ENCODE measurements around the gene PTCD3. TPM values are rescaled to one million over a fixed set of nuclear protein-coding genes. Genes with fewer than 3 reads are reported as not detected.

PTCD3 gene
- total and polyA plus RNA-seq, 7 donors, result 7.8 to 94.2 (median 44.9) TPM

DNA sequence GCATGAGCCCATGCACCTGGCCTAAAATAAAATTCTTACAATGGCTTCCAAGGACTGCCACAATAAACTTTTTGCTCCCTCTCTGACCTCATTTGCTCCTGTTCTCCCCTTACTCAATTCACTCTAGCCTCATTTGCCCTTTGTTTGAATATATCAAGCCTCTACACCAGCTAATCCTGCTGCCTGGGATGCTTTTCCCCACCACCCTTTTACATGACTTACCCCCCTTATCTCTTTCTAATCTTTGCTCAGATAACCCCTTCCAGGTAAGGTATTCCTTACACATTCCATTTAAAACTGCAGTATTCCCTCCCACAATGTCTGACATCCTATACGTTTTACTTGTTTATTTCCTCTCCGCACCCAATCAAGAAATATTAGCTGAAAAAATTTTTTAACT is 66.6 kb downstream of the PTCD3 start:
- WGBS, 2 donors, result 93 to 94% methylated on average over 2 of the region's 2 CpGs
- Histone ChIP-seq H3K27me3 (no peaks in the 10 kb centered on the region), H3K36me3 (peaks cover 0 to 78% (median 28%) of the 10 kb centered on the region in 4 donors), H3K27ac (no peak overlapping the region), H3K4me1 (no peaks in the 10 kb centered on the region), H3K9me3 (no peaks in the 10 kb centered on the region), H3K4me3 (no peak overlapping the region)
- intact Hi-C loops (cut with DNase I), result no loop called here
- no peak for DNase-seq
- TF ChIP-seq POLR2AphosphoS5 (IDR thresholded peaks at IDR 0.05) (no peak), POLR2A (IDR thresholded peaks at IDR 0.05) (no peak), EP300 (IDR thresholded peaks at IDR 0.05) (no peak)

DNA sequence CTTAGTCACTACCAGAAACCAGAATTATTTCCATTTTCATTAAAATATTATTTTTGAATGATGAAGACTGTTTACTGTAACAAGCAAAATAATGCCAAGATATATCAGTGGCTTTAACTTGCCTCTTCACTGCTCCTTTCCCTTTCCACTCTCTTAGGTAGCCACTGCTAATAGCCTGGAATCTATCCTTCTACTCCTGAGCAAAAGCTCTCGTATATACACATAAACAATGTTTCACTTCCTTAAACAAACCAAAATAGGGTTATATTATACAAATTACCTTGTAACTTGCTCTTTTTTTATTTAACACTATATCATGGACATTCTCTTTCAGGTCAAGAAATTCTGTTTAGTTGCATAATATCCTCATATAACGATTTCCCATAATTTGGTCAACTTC is 68.4 kb downstream of the PTCD3 start:
- WGBS, 2 donors, result 59 to 71% methylated on average over 2 of the region's 2 CpGs
- Histone ChIP-seq H3K4me3 (no peak overlapping the region), H3K27me3 (no peaks in the 10 kb centered on the region), H3K36me3 (peaks cover 5 to 78% (median 31%) of the 10 kb centered on the region in 4 donors), H3K9me3 (no peaks in the 10 kb centered on the region), H3K4me1 (no peaks in the 10 kb centered on the region), H3K27ac (no peak overlapping the region)
- no peak for TF ChIP-seq EP300 (IDR thresholded peaks at IDR 0.05)
- TF ChIP-seq POLR2AphosphoS5 (IDR thresholded peaks at IDR 0.05), result no peak
- TF ChIP-seq, protein P1, sequence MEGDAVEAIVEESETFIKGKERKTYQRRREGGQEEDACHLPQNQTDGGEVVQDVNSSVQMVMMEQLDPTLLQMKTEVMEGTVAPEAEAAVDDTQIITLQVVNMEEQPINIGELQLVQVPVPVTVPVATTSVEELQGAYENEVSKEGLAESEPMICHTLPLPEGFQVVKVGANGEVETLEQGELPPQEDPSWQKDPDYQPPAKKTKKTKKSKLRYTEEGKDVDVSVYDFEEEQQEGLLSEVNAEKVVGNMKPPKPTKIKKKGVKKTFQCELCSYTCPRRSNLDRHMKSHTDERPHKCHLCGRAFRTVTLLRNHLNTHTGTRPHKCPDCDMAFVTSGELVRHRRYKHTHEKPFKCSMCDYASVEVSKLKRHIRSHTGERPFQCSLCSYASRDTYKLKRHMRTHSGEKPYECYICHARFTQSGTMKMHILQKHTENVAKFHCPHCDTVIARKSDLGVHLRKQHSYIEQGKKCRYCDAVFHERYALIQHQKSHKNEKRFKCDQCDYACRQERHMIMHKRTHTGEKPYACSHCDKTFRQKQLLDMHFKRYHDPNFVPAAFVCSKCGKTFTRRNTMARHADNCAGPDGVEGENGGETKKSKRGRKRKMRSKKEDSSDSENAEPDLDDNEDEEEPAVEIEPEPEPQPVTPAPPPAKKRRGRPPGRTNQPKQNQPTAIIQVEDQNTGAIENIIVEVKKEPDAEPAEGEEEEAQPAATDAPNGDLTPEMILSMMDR (IDR thresholded peaks at IDR 0.05), result no peak
- TF ChIP-seq POLR2A (IDR thresholded peaks at IDR 0.05), result no peak
- DNase-seq, result no peak
- intact Hi-C loops (cut with DNase I), result no loop called here

DNA sequence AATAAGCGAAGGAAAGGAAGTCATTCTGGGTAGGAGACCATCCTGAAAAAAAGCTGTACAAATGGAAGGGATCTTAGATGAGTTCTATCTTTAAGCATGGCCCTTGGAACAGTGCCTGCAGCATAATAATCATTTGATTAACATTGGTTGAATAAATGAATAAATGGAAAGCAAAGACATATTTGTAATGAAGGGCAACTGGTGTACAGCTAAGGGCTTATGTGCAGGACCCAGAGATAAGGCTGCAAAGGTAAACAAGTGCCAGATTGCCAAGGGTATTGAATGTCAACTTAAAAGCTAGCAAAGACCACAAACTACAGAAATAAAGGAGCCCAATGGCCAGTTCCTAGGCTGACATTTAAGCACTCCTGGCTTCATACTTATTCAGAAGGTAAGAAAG is 69.8 kb downstream of the PTCD3 start:
- 93 to 94% methylated on average over 1 of the region's 1 CpG for WGBS, 2 donors
- H3K27ac ChIP-seq, result no peak overlapping the region
- no peaks in the 10 kb centered on the region for H3K9me3 ChIP-seq
- H3K27me3 ChIP-seq, result no peaks in the 10 kb centered on the region
- intact Hi-C loops (cut with DNase I), result loop anchor here (5.0 kb wide), 1 partner anchor 44 kb away; no protein-coding TSS in a partner anchor
- TF ChIP-seq POLR2AphosphoS5 (IDR thresholded peaks at IDR 0.05), result no peak
- H3K4me3 ChIP-seq, result no peak overlapping the region
- no peak for DNase-seq
- H3K4me1 ChIP-seq, result no peaks in the 10 kb centered on the region
- peaks cover 5 to 71% (median 29%) of the 10 kb centered on the region in 4 donors for H3K36me3 ChIP-seq

DNA sequence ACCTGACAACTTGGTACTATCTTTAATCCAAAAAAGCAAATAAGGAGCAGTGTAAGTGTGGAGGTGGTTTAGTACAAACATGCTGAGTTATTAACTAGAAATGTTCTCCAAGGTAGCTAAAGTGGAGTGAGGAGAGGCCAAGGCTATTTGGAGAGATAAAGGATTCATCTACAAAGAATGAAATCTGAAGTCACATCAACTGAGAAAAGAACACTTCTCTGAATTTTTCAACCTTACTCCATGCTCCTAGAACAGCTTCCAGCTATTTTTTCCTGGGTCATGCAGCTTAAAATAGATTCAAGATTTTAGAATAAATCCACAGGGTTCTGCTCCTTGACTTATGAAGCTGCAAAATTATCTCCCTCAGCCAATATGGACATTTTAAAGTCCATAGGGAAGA is 70.6 kb downstream of the PTCD3 start:
- Histone ChIP-seq H3K27ac (no peak overlapping the region), H3K36me3 (peaks cover 5 to 67% (median 28%) of the 10 kb centered on the region in 4 donors)
- intact Hi-C loops (cut with DNase I), result loop anchor here (5.0 kb wide), 1 partner anchor 44 kb away; no protein-coding TSS in a partner anchor

DNA sequence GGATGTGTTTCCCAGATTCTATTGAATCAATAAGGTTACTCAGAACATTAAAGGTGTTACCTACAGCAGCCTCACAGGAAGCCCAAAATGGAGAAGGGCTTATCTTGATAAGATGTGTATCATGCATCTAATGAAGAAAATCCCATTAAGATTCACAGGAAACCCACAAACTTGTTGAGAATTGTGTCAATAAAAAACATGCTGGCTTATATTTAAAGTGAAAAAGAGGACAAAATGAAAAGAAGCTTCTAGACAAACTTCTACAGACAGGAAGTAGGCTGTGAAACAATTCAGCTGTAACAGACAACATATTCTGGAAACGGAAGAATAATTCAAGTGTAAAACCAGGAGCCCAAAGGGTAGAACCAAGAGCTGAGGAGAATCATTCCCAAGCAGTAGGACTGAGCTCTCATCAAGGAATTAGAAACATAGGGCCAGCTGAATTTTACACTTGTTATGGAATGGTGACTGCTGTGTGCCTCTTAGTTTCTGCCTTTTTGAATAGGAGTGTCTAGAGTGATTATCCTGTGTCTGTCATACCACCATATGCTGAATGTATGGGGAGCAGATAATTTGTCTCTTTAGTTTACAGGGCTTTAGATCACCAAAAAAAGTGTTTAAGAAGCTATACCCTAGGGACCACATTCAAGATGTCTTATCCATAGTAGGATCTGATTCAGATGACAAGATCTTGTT is 79.6 kb downstream of the PTCD3 start:
- Histone ChIP-seq H3K36me3 (peaks cover 0 to 4% (median 1%) of the 10 kb centered on the region in 4 donors), H3K4me3 (no peak overlapping the region), H3K27me3 (no peaks in the 10 kb centered on the region), H3K4me1 (peaks cover 0 to 64% (median 47%) of the 10 kb centered on the region in 4 donors), H3K27ac (peak overlapping the region in 3 of 4 donors; percentile 14 to 40 (median 15)), H3K9me3 (no peaks in the 10 kb centered on the region)
- WGBS, 2 donors, result 34 to 71% methylated on average over 1 of the region's 1 CpG
- no peak for TF ChIP-seq EP300 (IDR thresholded peaks at IDR 0.05)
- TF ChIP-seq POLR2A (IDR thresholded peaks at IDR 0.05), result no peak
- no peak for TF ChIP-seq POLR2AphosphoS5 (IDR thresholded peaks at IDR 0.05)
- TF ChIP-seq, protein P1 (IDR thresholded peaks at IDR 0.05), result no peak
- no peak for DNase-seq
- intact Hi-C loops (cut with DNase I), result no loop called here

More for the DNA sequence above, 70.6 kb downstream of the PTCD3 start:
- DNase-seq, result no peak
- TF ChIP-seq, protein P1 (IDR thresholded peaks at IDR 0.05), result no peak
- TF ChIP-seq POLR2A (IDR thresholded peaks at IDR 0.05) (no peak), POLR2AphosphoS5 (IDR thresholded peaks at IDR 0.05) (no peak), EP300 (IDR thresholded peaks at IDR 0.05) (no peak)
- no peak overlapping the region for H3K4me3 ChIP-seq
- no peaks in the 10 kb centered on the region for H3K4me1 ChIP-seq
- no peaks in the 10 kb centered on the region for H3K9me3 ChIP-seq
- no peaks in the 10 kb centered on the region for H3K27me3 ChIP-seq
